Colonic mucosa (tissue), 4 donors: ENCODE data around the gene AP5Z1. TPM values are rescaled to one million over a fixed set of nuclear protein-coding genes. Genes with fewer than 3 reads are reported as not detected.

Experiments used
- DNase-seq: peaks from one replicate; pipeline ENCODE4 v3.0.0-alpha.2; 2020
- H3K27ac ChIP-seq: fragments of 200-600 bp; one replicate; pipeline ENCODE4 v1.8.0; 2021
- H3K27me3 ChIP-seq: fragments of 200-600 bp; one replicate; pipeline ENCODE4 v1.8.0; 2021
- H3K36me3 ChIP-seq: fragments of 200-600 bp; one replicate; pipeline ENCODE4 v1.8.0; 2021
- H3K4me1 ChIP-seq: fragments of 200-600 bp; one replicate; pipeline ENCODE4 v1.8.0; 2021; ENCODE audit warnings: mild to moderate bottlenecking
- H3K4me3 ChIP-seq: fragments of 200-600 bp; one replicate; pipeline ENCODE4 v1.8.0; 2021
- H3K9ac ChIP-seq, 2 donors: one replicate each; pipeline ENCODE4 v1.7.0; 2013; ENCODE audit warnings: control low read depth in 2 of 2, low read depth in 2 of 2, low read length in 2 of 2
- H3K9me3 ChIP-seq: fragments of 200-600 bp; one replicate; pipeline ENCODE4 v1.8.0; 2021
- intact Hi-C: fragments of 100-400 bp; cut with DNase I; formaldehyde crosslinking; loops from one replicate; pipeline ENCODE4 v1.14.1; 2022
- total RNA-seq, 2 donors: library from RNA; stranded (reverse); fragmentation: NEBNext Ultra II Directional in 1 of 2; extraction: Animal tissue kit (Norgen Biotek cat#: 25700) in 1 of 2; gene quantifications; one replicate each; pipeline ENCODE4 v1.2.1, GENCODE V29; 2021
- TF ChIP-seq, protein P1 (sequence below): fragments of 200-600 bp; IDR thresholded peaks from one replicate; pipeline ENCODE4 v1.8.0; 2022; ENCODE audit warnings: antibody characterized with exemption, mild to moderate bottlenecking
- donor health status: healthy.
- donor health status: DM: no; HTN: no; CAD: no.
- donor health status: DM: no; HTN: no; CAD: no.

AP5Z1 gene
- total RNA-seq, 2 donors from 2014 or later: 27.9 to 49.9 TPM

DNA sequence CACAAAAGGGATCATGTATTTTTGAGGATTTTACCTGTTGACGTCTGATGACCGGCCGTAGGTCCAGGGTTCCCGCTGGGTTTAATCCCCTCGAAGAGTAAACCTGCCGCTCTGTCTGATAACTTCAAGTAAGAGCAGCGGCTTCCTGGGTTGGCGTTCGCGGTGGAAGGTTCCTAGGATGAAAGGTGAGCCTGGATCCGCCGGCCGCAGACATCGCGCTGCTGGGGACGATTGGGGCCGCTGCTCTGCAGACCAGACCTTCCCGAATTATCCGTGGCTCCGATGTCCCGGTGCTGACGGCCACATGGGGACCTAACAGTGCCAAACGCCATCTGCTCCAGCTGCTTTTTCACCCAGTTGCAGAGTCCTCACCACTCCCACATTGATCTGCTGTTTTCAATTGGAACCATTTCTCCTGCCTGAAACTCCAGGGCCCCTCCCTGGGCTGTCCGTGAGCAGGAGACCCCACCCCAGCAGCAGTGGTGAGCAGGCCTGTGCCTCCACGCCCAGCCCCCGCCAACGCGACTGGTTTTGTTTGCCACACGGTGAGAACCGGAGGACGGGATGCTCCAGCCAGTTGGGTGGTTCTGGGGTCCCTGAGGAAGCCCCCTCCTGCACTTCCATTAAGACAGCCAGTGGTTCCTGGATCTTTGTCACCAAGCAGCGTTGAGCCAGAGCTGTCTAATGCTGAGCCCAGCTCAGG is 12.2 kb upstream of the AP5Z1 start:
- intact Hi-C loops: no loop called here
- Histone ChIP-seq H3K4me1 (no peaks in the 10 kb centered on the region), H3K4me3 (no peak overlapping the region), H3K36me3 (peaks cover 5% of the 10 kb centered on the region), H3K27ac (no peak overlapping the region), H3K27me3 (no peaks in the 10 kb centered on the region), H3K9ac (no peak overlapping the region), H3K9me3 (no peaks in the 10 kb centered on the region)
- no peak for DNase-seq
- TF ChIP-seq, protein P1, sequence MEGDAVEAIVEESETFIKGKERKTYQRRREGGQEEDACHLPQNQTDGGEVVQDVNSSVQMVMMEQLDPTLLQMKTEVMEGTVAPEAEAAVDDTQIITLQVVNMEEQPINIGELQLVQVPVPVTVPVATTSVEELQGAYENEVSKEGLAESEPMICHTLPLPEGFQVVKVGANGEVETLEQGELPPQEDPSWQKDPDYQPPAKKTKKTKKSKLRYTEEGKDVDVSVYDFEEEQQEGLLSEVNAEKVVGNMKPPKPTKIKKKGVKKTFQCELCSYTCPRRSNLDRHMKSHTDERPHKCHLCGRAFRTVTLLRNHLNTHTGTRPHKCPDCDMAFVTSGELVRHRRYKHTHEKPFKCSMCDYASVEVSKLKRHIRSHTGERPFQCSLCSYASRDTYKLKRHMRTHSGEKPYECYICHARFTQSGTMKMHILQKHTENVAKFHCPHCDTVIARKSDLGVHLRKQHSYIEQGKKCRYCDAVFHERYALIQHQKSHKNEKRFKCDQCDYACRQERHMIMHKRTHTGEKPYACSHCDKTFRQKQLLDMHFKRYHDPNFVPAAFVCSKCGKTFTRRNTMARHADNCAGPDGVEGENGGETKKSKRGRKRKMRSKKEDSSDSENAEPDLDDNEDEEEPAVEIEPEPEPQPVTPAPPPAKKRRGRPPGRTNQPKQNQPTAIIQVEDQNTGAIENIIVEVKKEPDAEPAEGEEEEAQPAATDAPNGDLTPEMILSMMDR: no peak

DNA sequence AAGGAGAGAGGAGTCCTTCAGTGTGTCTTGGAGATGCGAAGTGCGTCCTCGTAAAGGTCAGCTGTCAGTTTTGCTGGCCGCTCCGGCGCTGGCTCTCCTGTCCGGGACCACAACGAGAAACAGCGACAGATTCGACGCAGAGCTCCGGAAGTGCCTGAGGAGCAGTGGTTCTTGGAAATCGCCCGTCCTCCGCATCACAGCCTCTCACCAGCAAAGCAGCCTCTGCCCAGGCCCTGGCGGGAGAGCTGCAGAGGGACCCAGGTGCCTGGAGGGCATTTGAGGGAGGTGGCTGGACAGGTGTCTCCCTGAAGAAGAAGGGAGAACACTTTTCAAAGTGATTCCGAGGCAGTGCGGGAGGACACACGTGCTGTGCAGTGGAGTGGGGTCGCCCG is 11.6 kb upstream of the AP5Z1 start:
- DNase-seq: no peak
- H3K4me3 ChIP-seq: no peak overlapping the region
- no peaks in the 10 kb centered on the region for H3K27me3 ChIP-seq
- H3K4me1 ChIP-seq: no peaks in the 10 kb centered on the region
- intact Hi-C loops: no loop called here
- TF ChIP-seq, protein P1: no peak
- no peak overlapping the region for H3K27ac ChIP-seq
- H3K36me3 ChIP-seq: peaks cover 5% of the 10 kb centered on the region
- no peak overlapping the region for H3K9ac ChIP-seq
- no peaks in the 10 kb centered on the region for H3K9me3 ChIP-seq

DNA sequence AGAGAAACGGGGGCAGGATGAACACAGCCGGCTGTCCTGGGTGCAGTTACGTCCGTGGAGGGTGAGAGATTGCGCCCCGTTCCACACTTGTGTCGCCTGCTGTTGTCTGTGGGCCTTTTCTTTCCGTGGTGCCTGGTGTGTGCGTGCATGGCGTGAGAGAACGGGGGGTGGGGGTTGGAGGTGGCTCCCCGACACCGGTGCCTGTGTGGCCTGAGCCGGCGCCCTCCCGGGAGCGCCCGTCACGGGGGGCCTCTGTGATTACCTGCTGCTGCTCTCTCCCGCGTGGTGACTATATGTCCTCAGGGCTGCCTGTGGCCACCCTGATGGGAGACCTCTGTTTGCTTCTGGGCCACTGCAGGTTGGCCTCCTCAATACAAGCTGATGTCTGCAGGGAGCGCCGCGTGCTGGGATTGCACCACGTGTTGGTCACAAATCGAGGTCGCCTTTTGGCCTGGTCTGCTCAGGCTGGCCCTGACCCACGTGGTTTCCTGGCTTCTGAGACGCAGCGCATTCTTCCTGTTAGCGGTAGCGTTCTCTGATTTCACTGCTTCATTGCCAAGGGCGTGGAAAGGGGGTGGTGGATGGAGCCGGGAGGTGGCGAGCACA is 10.9 kb upstream of the AP5Z1 start:
- H3K9ac ChIP-seq: no peak overlapping the region
- intact Hi-C loops: no loop called here
- H3K36me3 ChIP-seq: peaks cover 5% of the 10 kb centered on the region
- H3K4me1 ChIP-seq: no peaks in the 10 kb centered on the region
- no peaks in the 10 kb centered on the region for H3K27me3 ChIP-seq
- TF ChIP-seq, protein P1: no peak
- no peaks in the 10 kb centered on the region for H3K9me3 ChIP-seq
- no peak overlapping the region for H3K4me3 ChIP-seq
- H3K27ac ChIP-seq: no peak overlapping the region
- DNase-seq: no peak

DNA sequence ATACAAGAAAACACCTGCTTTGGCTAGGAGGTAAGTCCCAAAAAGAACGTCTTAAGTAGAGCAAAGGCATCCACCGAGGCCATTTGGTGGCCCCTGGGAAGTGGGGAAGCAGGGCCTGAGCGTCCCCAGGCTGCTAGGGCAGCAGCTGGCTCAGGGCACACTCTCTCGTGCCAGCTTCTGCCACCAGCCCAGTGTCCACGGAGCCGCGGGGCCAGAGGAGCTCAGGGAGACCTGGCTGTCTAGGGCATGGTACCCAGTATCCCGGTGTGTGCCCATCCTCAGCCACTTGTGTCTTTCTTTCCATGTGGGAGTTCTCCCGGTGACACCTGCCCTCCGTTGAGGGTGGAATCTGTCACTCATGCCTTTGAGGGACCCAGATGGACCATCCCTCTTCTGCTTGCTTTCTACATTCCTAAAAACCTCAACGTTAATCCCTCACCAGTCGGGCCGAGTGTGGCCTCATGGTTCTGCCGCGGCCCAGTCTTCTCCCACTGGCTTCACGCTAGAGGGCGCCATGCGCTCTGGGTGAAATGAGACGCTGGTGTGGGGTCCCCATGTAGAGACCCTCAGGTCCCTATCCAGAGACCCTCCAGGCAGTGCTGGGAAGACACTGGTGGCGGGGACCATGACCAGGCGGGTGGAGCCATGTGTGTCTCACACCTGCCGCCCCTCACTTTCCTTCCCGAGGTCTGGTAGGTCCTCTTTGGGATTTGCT is 9.5 kb upstream of the AP5Z1 start:
- H3K4me3 ChIP-seq: no peak overlapping the region
- peak overlapping the region; percentile 44 for H3K27ac ChIP-seq
- TF ChIP-seq, protein P1: no peak
- intact Hi-C loops: no loop called here
- H3K9me3 ChIP-seq: no peaks in the 10 kb centered on the region
- H3K27me3 ChIP-seq: no peaks in the 10 kb centered on the region
- no peak overlapping the region for H3K9ac ChIP-seq
- H3K4me1 ChIP-seq: no peaks in the 10 kb centered on the region
- H3K36me3 ChIP-seq: peaks cover 5% of the 10 kb centered on the region
- no peak for DNase-seq

DNA sequence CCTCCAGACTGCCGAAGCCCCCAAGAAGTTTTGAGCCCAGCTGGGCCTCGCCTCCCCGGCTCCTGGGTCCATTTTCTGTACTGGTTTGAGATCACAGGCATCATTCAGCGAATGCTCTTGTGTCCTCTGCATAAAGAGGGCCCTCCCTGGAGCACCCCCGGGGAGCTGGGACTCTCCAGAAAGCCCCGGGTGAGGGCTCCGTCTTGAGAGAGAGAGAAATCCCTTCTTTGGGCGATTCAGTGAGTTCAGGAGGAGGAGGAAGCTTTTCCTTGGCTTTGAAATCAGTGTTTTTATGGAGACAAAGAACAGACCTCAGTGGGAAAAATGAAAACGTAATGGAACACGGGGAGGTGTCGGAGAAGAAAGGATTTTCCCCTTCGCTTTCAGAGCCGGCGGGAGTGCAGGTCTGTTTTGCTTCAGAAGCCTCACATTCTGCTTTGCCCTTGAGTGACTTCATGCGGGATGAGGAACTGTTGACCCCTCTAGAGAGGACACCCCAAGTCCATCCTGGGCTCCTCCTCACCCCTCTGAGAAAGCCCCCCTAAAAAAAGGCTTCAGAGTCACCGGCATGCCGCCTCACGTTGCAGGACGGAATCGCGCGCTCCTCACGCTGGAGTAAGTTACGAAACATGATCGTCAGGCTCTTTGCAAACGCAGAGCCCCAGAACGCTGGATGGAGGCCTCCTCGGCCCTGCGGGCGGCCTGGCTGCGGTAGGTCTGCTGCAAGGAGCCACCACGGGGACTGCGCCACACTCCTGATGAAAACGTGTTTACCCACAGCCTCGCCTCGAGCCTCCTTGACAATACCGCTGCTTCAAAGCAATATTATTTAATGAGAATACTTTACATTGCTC is 8.5 kb upstream of the AP5Z1 start:
- Histone ChIP-seq H3K4me1 (no peaks in the 10 kb centered on the region), H3K36me3 (peaks cover 5% of the 10 kb centered on the region), H3K27me3 (no peaks in the 10 kb centered on the region), H3K4me3 (no peak overlapping the region), H3K9ac (no peak overlapping the region), H3K9me3 (no peaks in the 10 kb centered on the region), H3K27ac (peak overlapping the region; percentile 44)
- TF ChIP-seq, protein P1: no peak
- intact Hi-C loops: no loop called here
- DNase-seq: no peak
